Trophoblast cell (in vitro differentiated cells and primary cell): ENCODE results near the gene GPR42.

Experiments
- DNase-seq, 2 donors: peaks; one replicate each; pipeline ENCODE4 v3.0.0-alpha.2; 2016
- H2AFZ ChIP-seq: 2 replicates; pipeline ENCODE4 v1.6.1; 2013; ENCODE audit warnings: low read length, moderate library complexity, mild to moderate bottlenecking; ENCODE audit not compliant: insufficient read depth, poor library complexity
- H2AK5ac ChIP-seq: 2 replicates; pipeline ENCODE4 v1.6.1; 2013; ENCODE audit warnings: mild to moderate bottlenecking, low read length
- H2BK120ac ChIP-seq: 2 replicates; pipeline ENCODE4 v1.6.1; 2013; ENCODE audit warnings: low read length, mild to moderate bottlenecking, moderate library complexity; ENCODE audit not compliant: insufficient read depth, poor library complexity
- H2BK12ac ChIP-seq: 2 replicates; pipeline ENCODE4 v1.6.1; 2013; ENCODE audit warnings: mild to moderate bottlenecking, low read length, moderate library complexity
- H2BK5ac ChIP-seq: 2 replicates; pipeline ENCODE4 v1.6.1; 2013; ENCODE audit warnings: low read length, low read depth, moderate library complexity, mild to moderate bottlenecking; ENCODE audit not compliant: poor library complexity
- H3K14ac ChIP-seq: 2 replicates; pipeline ENCODE4 v1.6.1; 2013; ENCODE audit warnings: mild to moderate bottlenecking, low read length
- H3K18ac ChIP-seq: 2 replicates; pipeline ENCODE4 v1.6.1; 2013; ENCODE audit warnings: mild to moderate bottlenecking, low read length
- H3K23ac ChIP-seq: 2 replicates; pipeline ENCODE4 v1.6.1; 2013; ENCODE audit warnings: low read length
- H3K27ac ChIP-seq: 2 replicates; pipeline ENCODE4 v1.5.1; 2013; ENCODE audit warnings: low read depth, mild to moderate bottlenecking, inconsistent platforms, low read length, moderate library complexity
- H3K27me3 ChIP-seq: 2 replicates; pipeline ENCODE4 v1.6.1; 2013; ENCODE audit warnings: inconsistent platforms, mild to moderate bottlenecking, low read length, moderate library complexity; ENCODE audit not compliant: insufficient read depth
- H3K36me3 ChIP-seq, 2 experiments: 1 replicate in 1 of 2; 2 replicates in 1 of 2; pipeline ENCODE4 v1.6.1; 2013; ENCODE audit warnings: low read length in 2 of 2, mild to moderate bottlenecking in 2 of 2, moderate library complexity in 1 of 2; ENCODE audit not compliant: insufficient read depth in 2 of 2, control insufficient read depth in 1 of 2
- H3K4ac ChIP-seq: 2 replicates; pipeline ENCODE4 v1.6.1; 2013; ENCODE audit warnings: low read depth, mild to moderate bottlenecking, low read length, moderate library complexity
- H3K4me1 ChIP-seq, 2 experiments: 1 replicate in 1 of 2; 2 replicates in 1 of 2; pipeline ENCODE4 v1.6.1; 2013; ENCODE audit warnings: low read length in 2 of 2, mild to moderate bottlenecking in 2 of 2, moderate library complexity in 1 of 2; ENCODE audit not compliant: insufficient read depth in 2 of 2, control insufficient read depth in 1 of 2
- H3K4me2 ChIP-seq: 2 replicates; pipeline ENCODE4 v1.6.1; 2013; ENCODE audit warnings: inconsistent platforms, mild to moderate bottlenecking, low read length, moderate library complexity
- H3K4me3 ChIP-seq: 2 replicates; pipeline ENCODE4 v1.5.1; 2013; ENCODE audit warnings: mild to moderate bottlenecking, low read depth, low read length, inconsistent platforms
- H3K79me1 ChIP-seq: one replicate; pipeline ENCODE4 v1.6.1; 2013; ENCODE audit warnings: low read length
- H3K79me2 ChIP-seq: 2 replicates; pipeline ENCODE4 v1.6.1; 2013; ENCODE audit warnings: low read length, mild to moderate bottlenecking; ENCODE audit not compliant: control insufficient read depth, insufficient read depth, poor library complexity
- H3K9ac ChIP-seq: 2 replicates; pipeline ENCODE4 v1.6.1; 2013; ENCODE audit warnings: mild to moderate bottlenecking, low read length
- H3K9me3 ChIP-seq: 2 replicates; pipeline ENCODE4 v1.6.1; 2013; ENCODE audit warnings: low read depth, mild to moderate bottlenecking, control low read depth, inconsistent platforms, low read length; ENCODE audit not compliant: insufficient read depth
- H4K12ac ChIP-seq: 2 replicates; pipeline ENCODE4 v1.6.1; 2013; ENCODE audit warnings: low read depth, mild to moderate bottlenecking, low read length, moderate library complexity
- H4K8ac ChIP-seq: 2 replicates; pipeline ENCODE4 v1.6.1; 2013; ENCODE audit warnings: low read depth, mild to moderate bottlenecking, low read length, moderate library complexity
- H4K91ac ChIP-seq: one replicate; pipeline ENCODE4 v1.6.1; 2013; ENCODE audit warnings: low read depth, mild to moderate bottlenecking, low read length, moderate library complexity
- WGBS: extraction: QIAGEN DNeasy Blood & Tissue Kit; methylation state at CpG from one replicate; pipeline ENCODE4 v1.1.7; 2013; ENCODE audit warnings: missing lambda C conversion rate; ENCODE audit not compliant: insufficient read length, insufficient coverage; ENCODE audit errors: extremely low coverage; 5-methylcytosine and 5-hydroxymethylcytosine counted together

GPR42 gene

DNA sequence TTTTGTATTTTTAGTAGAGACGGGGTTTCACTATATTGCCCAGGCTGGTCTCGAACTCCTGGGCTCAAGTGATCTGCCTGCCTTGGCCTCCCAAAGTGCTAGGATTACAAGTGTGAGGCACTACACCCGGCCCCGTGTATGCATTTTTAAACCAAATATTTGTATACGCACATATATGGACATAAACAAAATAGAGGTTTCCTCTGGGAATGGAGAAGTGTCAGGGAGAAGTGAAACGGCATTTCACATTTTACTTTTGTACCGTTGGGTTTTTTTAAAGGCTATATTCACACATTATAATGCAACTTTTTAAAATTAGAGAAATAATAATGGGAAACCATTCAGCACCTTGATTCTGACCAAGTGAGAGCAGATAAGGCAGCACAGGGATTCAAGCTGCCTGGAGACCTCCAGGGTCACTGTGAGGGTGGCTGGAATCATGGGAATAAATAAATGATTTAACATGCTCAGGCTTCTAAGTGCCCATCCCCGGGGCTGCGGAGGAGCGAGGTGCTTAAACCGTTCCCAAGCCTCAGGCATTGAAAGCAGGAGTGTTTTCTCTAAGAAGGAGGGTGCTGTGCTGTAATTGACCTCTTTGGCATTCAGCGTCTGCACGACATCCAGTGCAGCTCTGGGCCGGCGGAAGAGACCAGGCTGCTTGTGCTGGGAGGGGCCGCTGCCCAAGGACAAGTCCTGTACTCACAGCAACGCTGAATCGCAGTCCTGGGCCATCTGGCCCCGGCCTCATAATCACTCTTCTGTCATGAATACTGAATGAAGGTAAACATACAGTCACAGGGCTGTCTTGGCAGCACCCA is 24.7 kb downstream of the GPR42 start:
- no peaks in the 10 kb centered on the region for H3K36me3 ChIP-seq
- H3K18ac ChIP-seq: no peak overlapping the region
- H2BK12ac ChIP-seq: no peak overlapping the region
- H3K79me2 ChIP-seq: no peaks in the 10 kb centered on the region
- no peak overlapping the region for H4K91ac ChIP-seq
- no peak overlapping the region for H3K4me2 ChIP-seq
- no CpG with 5 or more reads among the region's 19 CpGs for WGBS
- H2AFZ ChIP-seq: no peak overlapping the region
- no peak overlapping the region for H2BK5ac ChIP-seq
- H4K8ac ChIP-seq: no peak overlapping the region
- no peak overlapping the region for H3K9ac ChIP-seq
- H3K9me3 ChIP-seq: peaks cover 2% of the 10 kb centered on the region
- no peaks in the 10 kb centered on the region for H3K79me1 ChIP-seq
- no peaks in the 10 kb centered on the region for H3K4me1 ChIP-seq
- H3K27ac ChIP-seq: no peak overlapping the region
- H3K4me3 ChIP-seq: no peak overlapping the region
- no peak overlapping the region for H2AK5ac ChIP-seq
- no peak overlapping the region for H4K12ac ChIP-seq
- no peak for DNase-seq
- H3K4ac ChIP-seq: no peak overlapping the region
- H3K27me3 ChIP-seq: no peaks in the 10 kb centered on the region
- H3K23ac ChIP-seq: no peak overlapping the region
- no peak overlapping the region for H3K14ac ChIP-seq
- no peak overlapping the region for H2BK120ac ChIP-seq

DNA sequence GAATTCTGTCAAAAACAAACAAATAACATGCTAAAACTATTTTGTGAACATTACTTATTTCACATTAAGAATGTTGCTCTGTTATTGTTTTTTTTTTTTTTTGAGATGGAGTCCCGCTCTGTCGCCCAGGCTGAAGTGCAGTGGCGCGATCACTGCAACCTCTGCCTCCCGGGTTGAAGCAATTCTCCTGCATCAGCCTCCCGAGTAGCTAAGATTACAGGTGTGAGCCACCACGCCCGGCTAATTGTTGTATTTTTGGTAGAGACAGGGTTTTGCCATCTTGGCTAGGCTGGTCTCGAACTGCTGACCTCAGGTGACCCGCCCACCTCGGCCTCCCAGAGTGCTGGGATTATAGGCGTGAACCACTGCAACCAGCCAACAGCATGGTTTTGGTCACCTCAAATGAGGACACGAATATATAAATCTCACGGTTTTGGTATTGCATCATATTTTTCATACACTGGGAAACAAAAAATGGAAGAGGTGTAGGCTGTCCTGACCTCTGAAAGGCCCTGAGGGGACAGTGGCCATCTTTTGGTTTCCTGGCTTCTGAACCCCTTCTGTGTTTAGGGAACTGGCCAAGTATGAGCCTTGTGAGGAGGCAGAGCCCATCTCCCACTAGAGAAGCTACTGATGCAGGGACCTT is 25.5 kb downstream of the GPR42 start:
- Histone ChIP-seq H3K36me3 (no peaks in the 10 kb centered on the region), H3K27me3 (no peaks in the 10 kb centered on the region), H3K9ac (no peak overlapping the region), H3K23ac (no peak overlapping the region), H2AFZ (no peak overlapping the region), H2BK12ac (no peak overlapping the region), H4K8ac (no peak overlapping the region), H3K79me2 (no peaks in the 10 kb centered on the region), H4K12ac (no peak overlapping the region), H2BK120ac (no peak overlapping the region), H3K4ac (no peak overlapping the region), H2BK5ac (no peak overlapping the region), H3K18ac (no peak overlapping the region), H3K27ac (no peak overlapping the region), H3K4me1 (no peaks in the 10 kb centered on the region), H3K9me3 (peaks cover 2% of the 10 kb centered on the region), H3K4me3 (no peak overlapping the region), H3K79me1 (no peaks in the 10 kb centered on the region), H3K4me2 (no peak overlapping the region), H4K91ac (no peak overlapping the region), H2AK5ac (no peak overlapping the region), H3K14ac (no peak overlapping the region)
- DNase-seq: no peak
- no CpG with 5 or more reads among the region's 14 CpGs for WGBS

DNA sequence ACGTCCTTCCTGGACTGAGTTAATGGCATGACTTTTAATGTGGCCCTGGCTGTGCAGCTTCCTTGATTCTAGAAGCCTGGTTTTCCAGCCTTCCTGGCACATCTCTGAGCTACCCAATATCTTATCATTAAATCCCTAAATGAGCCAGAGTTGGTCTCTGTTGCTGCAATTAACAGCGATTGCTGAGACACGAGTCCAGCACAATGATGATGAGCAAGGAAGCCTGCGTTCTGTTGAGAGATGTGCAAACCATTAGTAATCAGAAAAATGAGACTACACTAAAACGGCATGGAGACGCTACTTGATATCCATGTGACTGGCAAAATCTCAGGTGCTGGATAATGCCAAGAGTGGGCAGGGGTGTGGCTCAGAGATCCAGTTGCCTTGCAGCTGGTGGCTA is 26.2 kb downstream of the GPR42 start:
- Histone ChIP-seq H3K4me1 (no peaks in the 10 kb centered on the region), H4K12ac (no peak overlapping the region), H2BK120ac (no peak overlapping the region), H3K4me2 (no peak overlapping the region), H3K79me1 (no peaks in the 10 kb centered on the region), H3K36me3 (no peaks in the 10 kb centered on the region), H4K8ac (no peak overlapping the region), H4K91ac (no peak overlapping the region), H3K23ac (no peak overlapping the region), H3K27ac (no peak overlapping the region), H2AFZ (no peak overlapping the region), H3K9ac (no peak overlapping the region), H3K79me2 (no peaks in the 10 kb centered on the region), H3K18ac (no peak overlapping the region), H3K4me3 (no peak overlapping the region), H2BK5ac (no peak overlapping the region), H3K4ac (no peak overlapping the region), H2BK12ac (no peak overlapping the region), H3K9me3 (peaks cover 2% of the 10 kb centered on the region), H3K14ac (no peak overlapping the region), H3K27me3 (no peaks in the 10 kb centered on the region), H2AK5ac (no peak overlapping the region)
- no CpG with 5 or more reads among the region's 6 CpGs for whole genome bisulfite sequencing
- DNase-seq: no peak

DNA sequence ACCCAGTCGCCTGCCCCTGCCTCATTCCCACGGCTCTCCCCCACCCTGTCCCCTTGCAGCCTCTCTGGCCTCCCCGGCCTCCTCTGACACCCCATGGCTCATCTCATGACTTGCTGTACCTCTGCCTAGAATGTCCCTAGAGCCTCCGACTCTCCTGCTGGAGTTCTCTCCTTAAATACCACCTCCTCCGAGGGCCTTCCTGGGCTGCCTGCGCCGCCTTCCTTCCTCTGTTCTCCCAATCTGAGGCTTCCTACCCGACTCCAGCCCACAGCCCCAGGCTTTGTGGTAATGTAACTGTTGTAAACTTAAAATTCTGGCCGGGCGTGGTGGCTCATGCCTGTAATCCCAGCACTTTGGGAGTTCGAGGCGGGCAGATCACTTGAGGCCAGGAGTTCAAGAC is 27.7 kb downstream of the GPR42 start:
- no peak overlapping the region for H4K91ac ChIP-seq
- no peak overlapping the region for H2AK5ac ChIP-seq
- H3K9me3 ChIP-seq: no peaks in the 10 kb centered on the region
- no peak overlapping the region for H3K4me2 ChIP-seq
- H2BK5ac ChIP-seq: no peak overlapping the region
- no peaks in the 10 kb centered on the region for H3K27me3 ChIP-seq
- no peaks in the 10 kb centered on the region for H3K79me2 ChIP-seq
- no peaks in the 10 kb centered on the region for H3K79me1 ChIP-seq
- H3K18ac ChIP-seq: no peak overlapping the region
- H2BK120ac ChIP-seq: no peak overlapping the region
- no peak overlapping the region for H3K27ac ChIP-seq
- no peak overlapping the region for H3K9ac ChIP-seq
- WGBS: no CpG with 5 or more reads among the region's 12 CpGs
- H4K12ac ChIP-seq: no peak overlapping the region
- H3K23ac ChIP-seq: no peak overlapping the region
- H4K8ac ChIP-seq: no peak overlapping the region
- no peaks in the 10 kb centered on the region for H3K4me1 ChIP-seq
- H3K4me3 ChIP-seq: no peak overlapping the region
- DNase-seq: no peak
- no peak overlapping the region for H3K14ac ChIP-seq
- no peak overlapping the region for H3K4ac ChIP-seq
- no peak overlapping the region for H2AFZ ChIP-seq
- no peaks in the 10 kb centered on the region for H3K36me3 ChIP-seq
- no peak overlapping the region for H2BK12ac ChIP-seq
